GM19328 (cell line): ENCODE results near the gene VDR.

Source experiments
- ATAC-seq: cut with Tn5 transposase; IDR thresholded peaks from one replicate; pipeline ENCODE4 v1.9.1; 2021; ENCODE audit warnings: mild to moderate bottlenecking, moderate library complexity; ENCODE audit not compliant: unreplicated experiment

VDR gene

DNA sequence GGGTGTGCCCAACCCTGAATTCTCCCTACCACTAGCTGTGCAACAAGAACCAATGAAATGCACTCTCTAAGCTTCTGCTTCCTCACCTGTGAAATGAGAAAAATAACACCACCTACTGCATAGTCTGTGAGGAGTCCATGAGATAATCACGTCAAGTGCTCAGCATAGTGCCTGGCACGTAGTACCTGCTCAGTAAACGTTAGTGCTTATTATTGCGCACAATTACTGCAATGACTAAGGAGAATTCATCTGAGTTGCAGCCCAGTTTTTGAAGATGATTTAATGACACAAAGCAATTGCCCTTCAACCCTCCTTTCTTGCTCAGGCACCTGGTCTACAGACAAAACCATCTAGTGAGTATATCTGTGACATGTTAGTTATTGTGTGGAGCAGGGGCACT, 8.8 kb downstream of the VDR start:
- no peak for ATAC-seq

DNA sequence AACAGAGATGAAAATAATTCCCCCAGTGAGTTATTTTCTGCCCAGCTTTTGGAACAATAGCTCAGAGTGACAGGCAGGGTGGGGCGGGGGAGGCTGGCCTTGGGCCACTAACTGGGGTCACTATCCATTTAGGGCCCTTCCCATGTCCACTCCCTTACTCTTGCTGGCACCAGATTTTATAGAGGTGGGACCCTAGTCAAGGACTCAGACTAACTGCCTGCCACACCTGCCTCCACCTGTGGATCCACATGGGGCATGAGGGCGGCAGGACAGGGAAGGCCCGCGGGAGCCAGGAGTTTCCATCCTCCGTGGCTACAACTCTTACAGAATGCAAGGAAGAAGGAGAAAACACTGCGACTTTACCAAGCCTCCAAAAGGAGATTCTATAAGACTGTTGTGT, 10.1 kb downstream of the VDR start:
- no peak for ATAC-seq

DNA sequence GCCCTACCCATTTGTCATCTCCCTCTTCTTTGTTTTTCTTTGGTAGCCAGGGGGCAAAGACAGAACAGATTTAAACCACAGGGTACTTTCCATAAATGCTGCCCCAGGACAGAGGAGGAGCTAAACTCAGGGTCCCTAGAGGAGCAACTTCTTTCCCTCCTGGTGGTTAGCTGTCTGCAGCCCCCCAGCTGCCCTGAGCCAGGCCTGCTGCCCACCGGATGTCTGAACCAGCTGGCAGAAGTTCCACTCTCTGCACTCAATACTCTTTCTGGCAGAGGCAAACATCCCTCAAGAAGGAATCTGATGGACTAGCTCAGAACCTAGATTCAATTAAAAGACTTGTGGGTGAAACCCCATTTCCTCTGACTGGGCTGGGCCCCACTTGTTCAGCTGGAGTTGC, 10.7 kb downstream of the VDR start:
- ATAC-seq = no peak

DNA sequence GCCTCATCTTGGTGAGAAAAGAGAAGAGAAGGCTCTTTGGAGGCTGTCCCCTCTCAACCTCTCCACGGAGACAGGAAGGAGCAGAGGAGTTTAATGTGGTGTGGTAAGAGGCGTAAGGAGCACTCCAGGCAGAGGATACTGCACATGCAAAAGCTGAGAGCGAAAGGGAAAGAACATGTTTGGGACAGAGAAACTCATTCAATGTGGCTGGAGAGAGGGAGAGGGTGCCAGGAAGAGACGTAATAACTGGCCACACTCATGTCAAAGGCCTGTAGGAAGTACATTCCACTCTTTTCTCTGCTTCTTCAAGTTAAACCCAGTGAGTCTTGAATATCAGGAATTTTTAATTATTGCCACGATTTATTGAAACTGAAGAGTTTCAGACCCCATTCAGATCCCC, 12.0 kb downstream of the VDR start:
- no peak for ATAC-seq

DNA sequence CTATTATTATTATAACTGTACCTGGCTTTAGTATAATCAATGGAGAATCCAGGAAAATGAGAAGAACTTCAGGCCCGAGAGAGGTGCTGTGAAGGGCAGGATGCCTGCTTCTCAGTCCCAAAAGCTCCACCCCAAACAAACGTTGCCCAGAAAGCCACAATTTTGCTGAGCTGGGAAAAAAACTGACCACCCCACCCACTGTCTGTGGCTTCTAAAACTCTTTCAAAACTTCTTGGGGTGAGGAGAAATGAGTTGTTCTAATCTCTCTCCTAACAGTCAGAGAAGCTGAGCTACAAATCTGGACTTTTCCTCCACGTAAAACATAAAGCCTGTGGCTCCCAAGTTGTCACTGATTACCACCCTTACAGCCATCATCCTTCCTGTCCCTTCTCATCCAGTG, 13.4 kb downstream of the VDR start:
- no peak for ATAC-seq

DNA sequence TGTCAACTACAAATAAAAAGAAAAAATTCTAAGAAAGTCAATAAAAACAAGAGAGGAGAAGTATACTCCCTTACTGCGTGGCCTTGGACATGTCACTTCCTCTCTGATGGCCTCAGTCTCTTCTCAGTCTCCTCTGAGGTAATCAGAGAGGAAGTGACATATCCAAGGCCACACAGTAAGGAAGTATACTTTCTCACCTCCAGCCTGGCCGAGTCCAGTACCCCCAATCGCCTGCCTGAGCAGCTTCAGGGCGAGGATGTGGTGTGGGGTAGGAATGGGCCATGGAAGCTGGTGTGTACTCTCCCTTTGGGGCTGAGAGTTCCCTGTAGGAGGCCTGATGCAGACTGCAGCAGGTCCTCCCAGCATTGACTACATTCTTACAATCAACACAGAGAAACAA, 15.8 kb downstream of the VDR start:
- ATAC-seq = no peak

DNA sequence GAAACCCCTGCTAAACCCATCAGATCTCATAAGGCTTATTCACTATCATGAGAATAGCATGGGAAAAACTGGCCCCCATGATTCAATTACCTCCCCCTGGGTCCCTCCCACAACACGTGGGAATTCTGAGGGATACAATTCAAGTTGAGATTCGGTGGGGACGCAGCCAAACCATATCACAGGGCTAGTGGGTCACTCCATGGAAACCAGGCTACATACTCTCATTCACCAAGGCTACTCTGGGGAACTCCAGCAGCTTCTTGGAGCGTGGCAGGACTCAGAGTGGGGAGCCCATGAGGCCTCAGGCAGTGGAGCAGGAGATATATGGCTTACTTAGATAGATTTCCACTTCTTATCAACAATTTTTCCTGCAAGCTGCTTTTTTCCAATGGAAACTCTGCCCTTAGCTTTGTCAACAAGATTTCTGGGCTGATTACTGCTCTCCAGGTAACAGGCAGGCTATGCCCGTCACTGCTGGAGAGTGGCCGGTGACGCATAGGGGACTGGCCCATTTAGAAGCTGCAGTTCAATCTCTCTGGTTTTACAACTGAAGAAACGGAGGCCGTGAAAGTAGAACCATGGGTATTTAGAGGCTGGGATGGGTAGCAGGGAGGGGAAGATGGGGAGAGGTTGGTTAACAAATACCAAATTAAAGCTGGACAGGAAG, 16.5 kb downstream of the VDR start:
- no peak for ATAC-seq

DNA sequence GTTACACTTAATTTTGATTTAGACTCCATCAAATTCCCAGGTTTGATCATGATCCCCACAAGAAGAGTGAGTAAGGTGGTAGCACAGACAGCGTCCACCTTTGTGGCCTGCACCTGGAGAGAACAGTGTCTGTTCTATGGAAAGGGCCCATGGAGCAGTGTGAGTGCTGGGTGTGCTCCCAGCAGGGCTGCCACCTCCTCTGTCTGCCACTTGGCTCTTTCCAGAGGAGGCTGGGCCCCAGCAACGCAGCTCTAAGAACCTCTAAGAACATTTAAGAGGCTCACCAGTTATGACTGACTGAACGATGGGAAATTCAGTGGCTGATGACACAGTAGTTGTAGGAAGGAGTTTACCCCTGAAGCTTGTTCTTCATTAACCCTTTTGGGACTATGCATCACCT, 17.3 kb downstream of the VDR start:
- no peak for ATAC-seq

DNA sequence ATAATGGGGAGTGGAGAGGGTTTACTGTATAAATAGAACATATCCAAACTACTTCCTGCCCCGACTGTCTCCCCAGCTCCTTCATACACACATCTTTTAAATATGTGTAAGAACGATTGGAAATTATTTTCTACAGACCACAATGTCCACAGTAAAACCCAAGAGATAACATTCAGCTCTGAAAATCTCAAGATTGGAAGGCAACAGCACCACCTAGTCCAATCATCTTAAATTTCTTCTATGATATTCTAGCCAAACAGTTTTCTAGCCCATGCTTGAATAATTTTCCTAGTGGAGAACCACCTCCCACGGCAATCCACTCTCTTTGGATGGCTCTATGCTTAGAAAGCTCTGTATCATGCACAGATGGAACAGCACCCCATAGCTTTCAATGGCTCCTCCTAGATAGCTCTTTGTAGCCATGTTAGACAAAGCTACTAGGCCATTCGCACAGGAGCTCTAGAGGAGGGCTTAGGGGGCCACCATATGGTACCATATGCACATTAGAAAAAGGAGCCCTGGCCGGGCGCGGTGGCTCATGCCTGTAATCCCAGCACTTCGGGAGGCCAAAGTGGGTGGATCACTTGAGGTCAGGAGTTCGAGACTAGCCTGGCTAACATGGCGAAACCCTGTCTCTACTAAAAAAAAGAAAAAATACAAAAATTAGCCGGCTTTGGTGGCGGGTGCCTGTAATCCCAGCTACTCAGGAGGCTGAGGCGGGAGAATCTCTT, 18.1 kb downstream of the VDR start:
- ATAC-seq = no peak

DNA sequence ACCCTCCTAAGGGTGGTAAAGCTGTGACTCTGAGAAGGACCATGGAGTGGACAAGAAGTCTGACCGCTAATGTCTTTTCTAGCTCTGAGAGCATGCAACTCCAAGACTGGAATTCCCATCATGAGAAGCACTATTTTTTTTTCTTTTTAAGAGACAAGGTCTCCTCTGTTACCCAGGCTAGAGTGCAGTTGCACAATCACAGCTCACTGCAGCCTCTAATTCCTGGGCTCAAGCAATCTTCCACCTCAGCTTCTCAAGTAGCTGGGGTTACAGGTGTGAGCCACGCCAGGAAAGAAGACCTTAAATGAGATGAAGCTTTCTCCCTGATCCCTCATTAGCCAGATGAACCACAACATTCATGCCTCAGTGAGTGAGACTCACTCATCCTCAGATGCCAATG, 19.2 kb downstream of the VDR start:
- no peak for ATAC-seq

DNA sequence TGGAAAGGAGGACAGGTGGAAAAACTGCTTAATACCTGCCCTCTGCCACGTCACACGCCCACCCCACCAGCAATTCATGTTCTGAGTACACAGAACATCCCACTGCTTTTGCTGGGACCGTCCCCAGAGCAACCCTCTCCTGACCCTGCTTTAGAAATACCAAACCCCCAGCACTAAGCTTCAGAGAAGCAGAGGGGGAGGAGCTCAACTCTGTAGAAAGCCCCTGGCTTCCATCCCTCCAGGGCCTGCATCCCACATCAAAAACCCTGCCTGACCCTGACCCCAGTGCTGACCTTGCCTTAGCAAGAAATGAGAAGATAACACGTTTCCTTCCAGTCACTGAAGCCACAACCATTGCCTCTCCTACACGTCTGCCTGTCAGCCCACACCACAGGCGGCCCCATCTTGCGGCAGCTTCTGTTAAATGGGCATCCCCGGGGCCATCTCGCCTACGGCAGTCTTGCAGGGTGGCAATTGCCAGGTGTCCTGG, 19.7 kb downstream of the VDR start:
- no peak for ATAC-seq

DNA sequence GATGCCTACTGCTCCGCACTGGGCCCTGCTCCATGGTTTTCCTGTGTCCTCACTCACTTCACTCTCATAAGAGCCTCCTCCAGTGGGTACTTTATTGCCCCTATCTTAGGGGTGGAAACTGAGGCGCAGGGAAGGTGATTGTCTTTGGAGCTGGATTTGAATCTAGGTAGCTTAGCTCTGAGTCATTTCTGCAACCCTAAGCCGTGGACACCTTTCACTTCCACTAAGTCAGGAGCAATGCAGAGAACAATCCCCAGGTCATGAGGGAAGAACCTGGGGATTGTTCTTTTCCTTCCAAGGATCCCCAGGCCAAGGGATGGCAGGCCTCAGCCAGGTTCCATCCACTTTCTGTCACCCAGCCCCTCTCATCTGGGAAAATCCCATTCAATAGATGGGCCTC, 20.3 kb downstream of the VDR start:
- no peak for ATAC-seq

DNA sequence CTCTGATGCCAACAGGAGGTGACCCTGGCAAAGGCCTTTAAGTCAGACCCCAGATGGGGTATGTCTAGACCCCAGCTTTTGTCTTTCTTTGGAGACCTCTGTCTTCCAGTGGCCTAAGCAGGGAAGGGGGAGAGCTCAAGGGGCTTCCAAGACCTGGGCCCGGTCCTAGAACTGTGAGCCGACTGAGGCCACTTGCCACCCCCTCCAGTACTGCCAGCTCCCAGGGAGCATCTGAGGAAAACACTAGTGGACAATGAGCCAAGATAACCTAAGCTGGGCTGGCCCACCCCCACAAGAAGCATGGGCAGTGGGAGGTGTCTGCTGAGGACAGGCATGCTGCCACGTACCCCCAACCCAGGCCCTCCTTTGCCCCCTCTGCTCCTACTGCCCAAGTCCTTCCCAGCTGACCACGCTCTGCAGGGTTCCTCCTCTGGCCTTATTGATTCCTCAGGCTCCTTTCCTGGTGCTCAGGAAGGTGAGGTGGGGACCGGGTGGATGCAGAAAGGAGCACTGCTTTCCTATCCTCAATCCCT, 21.1 kb downstream of the VDR start:
- ATAC-seq = no peak

DNA sequence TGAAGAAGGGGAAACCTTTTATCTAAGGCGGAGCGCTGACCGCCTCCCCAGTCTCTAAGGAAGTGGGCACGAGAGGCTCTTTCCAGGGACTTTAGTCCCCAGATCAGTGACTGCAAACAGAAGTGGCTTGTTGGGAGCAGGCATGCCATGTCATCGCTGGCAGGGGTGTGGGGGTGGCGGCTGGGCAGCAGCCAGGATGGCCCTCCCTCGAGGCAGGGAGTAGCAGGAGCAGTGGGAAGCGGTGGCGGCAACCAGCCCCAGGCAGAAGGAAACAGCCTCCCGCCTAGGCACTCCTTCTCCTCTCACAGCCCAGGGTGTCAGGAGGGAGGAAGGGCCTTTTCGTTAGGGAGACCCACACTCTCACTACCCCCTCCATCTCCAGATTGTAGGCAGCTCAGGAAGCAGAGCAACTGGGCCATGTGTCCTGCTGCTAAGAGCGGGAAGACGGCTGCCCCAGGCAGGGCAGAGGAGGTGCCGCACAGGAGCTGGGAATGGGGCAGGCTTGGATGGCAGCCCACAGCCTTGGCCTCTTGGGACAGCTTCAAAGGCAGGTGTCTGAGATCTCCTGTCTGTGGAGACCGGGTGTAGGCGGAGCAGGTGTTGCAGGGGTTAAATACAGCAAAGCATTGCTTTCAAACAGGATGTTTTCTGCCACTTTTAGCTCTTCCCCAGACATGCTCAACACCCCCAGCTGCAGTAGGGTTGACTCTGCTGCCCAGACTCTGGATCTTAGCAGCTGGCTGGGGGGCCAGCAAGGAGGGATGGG, 21.8 kb downstream of the VDR start:
- ATAC-seq = peak; percentile 74

DNA sequence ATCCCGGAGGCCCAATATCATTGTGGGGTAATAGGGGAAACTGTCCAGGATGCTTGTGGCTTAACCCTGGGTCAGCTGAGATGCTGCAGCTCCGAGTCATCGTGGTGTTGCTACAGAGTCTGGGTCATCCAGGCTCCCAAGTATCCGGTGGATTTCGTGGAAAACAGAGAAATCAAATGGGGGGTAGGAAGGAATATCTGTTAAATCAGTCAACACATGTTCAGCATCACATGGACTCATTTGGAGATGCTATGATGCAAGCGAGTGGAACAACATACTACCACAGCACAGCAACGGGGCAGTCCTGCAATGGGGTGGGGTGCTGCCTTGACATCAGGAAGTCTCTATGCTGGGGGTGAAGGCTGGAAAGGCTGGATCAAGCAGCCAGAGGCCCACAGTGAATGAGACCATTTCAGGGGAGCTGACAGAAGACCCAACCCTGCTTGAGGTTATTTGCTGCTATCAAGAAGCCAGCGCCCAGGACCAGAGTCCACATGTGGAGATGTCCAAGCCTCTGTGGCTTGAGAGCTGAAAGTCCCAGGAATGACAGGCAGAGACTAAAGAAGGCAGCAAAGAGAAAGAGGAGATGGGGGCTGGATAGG, 22.9 kb downstream of the VDR start:
- no peak for ATAC-seq

DNA sequence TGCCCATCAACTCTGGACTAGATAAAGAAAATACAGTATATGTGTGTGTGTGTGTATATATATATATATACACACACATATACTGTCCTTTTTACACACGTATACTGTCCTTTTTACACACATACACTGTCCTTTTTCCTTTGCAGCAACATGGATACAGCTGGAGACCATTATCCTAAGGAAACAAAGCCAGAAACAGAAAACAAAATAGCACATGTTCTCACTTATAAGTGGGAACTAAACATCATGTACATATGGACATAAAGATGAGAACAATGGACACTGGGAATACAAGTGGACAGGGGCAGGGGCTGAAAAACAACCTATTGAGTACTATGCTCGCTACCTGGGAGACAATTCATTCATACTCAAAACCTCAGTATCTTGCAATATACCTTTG, 23.7 kb downstream of the VDR start:
- no peak for ATAC-seq

DNA sequence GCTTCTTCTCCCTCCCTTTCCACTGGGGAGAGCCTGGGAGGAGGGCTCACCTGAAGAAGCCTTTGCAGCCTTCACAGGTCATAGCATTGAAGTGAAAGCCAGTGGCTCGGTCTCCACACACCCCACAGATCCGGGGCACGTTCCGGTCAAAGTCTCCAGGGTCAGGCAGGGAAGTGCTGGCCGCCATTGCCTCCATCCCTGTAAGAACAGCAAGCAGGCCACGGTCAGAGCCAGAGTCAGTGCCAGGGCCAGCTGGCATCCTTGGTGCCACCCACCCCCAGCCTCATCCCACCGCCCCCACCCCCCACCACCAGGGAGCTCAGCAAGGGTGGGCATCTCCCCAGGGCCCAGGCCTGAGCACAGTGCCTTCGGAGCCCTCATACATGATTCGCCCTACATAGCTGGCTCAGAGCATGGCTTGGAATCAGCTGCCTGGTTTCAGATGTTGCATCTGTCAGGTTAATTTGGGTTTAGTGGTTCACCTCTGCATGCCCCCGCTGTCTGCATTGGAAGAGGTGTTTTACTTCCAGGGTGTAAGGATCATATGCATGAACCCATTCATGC, 25.8 kb downstream of the VDR start:
- no peak for ATAC-seq

DNA sequence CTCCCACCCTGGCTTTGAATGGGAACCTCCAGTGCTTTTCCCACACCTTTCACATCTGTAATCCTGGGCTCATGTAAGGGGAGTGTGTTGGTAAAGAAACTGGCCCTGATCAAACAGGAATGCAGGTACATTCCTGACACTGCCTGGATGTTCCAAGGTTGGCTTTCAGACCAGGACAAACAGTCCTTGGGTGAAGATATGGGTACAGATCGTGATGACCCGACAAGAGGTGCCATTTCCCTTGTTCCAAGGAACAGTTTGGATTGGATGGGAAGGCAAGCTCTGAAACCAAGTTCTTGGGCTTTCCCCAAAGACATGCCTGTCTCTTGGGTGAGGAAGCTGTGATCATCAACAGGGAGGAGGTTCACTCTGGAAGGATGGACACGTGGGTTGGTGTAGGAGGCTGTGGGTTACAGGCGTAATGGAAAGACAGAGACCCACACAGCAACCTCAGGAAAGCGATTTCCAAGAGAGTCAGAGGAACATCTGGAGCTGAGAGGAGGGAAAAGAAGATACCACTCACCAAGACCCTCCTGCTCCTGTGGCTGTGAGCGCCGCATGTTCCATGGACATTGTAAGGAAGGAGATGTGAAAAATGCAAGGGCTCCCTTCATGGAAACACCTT, 26.4 kb downstream of the VDR start:
- no peak for ATAC-seq

DNA sequence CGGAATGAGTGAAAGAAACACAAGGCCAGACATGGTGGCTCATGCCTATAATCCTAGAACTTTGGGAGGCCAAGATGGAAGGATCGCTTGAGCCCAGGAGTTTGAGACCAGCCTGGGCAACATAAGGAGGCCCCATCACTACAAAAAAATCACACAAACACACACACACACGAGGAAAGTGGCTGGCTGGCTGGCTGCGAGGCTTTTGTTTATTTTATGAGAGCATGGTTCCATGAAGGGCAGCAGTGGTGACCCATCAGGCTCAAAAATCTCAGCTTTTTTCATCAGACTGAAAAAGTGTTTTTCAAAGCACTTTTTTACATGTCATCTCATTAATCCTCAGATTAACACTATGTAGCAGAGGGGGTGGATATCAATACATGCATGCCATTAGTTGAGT, 27.7 kb downstream of the VDR start:
- ATAC-seq = no peak

DNA sequence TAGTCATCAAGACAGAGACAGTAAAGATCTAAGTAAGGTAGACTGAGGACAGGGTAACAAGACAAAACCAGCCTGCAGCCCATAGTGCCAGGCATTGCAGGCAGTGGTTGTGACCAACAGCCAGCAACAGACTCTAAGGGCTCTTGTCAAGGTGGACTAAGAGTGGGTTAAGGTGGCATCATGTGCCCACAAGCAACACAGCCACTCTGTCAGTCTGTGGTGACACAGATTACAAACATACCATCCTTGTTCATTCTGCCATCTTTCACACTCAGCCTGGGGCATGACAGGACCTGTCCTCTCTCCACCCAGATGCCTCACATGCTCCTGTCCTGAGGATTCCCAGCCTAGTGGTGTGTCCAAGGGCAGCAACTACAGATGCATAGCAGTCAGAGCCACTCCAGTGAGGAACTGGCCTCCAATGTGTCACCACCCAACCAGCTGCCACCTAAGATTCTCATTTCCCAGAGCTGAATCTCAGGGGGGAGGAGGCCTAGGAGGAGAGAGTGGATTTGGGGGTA, 28.3 kb downstream of the VDR start:
- no peak for ATAC-seq
